ENCODE measurements around the gene TNFRSF4. TPM values are rescaled to one million over a fixed set of nuclear protein-coding genes. Genes with fewer than 3 reads are reported as not detected.

Gene TNFRSF4
- total and polyA plus RNA-seq, 2 of the 13 experiments (the other 11 are each of a cell fraction or from before 2014, with no cell fraction given), result not detected

DNA sequence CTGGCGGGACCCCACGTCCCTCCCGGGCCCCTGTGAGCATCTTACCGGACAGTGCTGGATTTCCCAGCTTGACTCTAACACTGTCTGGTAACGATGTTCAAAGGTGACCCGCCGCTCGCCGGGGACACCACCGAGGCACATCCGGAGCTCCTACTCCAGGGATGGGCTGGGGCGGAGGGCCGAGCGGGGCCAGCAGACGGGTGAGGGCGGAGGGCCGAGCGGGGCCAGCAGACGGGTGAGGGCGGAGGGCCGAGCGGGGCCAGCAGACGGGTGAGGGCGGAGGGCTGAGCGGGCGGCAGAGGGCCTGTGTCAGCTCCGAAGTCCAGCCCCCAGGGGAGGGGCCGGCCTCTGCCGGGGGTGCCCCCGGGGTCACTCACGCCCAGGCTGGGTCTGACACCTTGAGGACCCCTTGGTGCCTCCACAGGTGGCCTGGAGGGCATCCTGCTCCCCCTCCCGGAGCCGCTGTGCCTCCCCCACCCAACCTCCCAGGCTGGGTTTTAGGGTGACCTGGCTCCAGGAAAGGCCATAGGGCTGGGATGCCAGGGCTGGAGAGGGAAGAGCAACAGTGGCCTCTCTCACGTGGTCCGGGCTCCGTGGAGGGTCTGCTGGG is 46.0 kb downstream of the TNFRSF4 start (continued):
- TF ChIP-seq, protein P1, sequence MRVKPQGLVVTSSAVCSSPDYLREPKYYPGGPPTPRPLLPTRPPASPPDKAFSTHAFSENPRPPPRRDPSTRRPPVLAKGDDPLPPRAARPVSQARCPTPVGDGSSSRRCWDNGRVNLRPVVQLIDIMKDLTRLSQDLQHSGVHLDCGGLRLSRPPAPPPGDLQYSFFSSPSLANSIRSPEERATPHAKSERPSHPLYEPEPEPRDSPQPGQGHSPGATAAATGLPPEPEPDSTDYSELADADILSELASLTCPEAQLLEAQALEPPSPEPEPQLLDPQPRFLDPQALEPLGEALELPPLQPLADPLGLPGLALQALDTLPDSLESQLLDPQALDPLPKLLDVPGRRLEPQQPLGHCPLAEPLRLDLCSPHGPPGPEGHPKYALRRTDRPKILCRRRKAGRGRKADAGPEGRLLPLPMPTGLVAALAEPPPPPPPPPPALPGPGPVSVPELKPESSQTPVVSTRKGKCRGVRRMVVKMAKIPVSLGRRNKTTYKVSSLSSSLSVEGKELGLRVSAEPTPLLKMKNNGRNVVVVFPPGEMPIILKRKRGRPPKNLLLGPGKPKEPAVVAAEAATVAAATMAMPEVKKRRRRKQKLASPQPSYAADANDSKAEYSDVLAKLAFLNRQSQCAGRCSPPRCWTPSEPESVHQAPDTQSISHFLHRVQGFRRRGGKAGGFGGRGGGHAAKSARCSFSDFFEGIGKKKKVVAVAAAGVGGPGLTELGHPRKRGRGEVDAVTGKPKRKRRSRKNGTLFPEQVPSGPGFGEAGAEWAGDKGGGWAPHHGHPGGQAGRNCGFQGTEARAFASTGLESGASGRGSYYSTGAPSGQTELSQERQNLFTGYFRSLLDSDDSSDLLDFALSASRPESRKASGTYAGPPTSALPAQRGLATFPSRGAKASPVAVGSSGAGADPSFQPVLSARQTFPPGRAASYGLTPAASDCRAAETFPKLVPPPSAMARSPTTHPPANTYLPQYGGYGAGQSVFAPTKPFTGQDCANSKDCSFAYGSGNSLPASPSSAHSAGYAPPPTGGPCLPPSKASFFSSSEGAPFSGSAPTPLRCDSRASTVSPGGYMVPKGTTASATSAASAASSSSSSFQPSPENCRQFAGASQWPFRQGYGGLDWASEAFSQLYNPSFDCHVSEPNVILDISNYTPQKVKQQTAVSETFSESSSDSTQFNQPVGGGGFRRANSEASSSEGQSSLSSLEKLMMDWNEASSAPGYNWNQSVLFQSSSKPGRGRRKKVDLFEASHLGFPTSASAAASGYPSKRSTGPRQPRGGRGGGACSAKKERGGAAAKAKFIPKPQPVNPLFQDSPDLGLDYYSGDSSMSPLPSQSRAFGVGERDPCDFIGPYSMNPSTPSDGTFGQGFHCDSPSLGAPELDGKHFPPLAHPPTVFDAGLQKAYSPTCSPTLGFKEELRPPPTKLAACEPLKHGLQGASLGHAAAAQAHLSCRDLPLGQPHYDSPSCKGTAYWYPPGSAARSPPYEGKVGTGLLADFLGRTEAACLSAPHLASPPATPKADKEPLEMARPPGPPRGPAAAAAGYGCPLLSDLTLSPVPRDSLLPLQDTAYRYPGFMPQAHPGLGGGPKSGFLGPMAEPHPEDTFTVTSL (CRISPR knock-in tag; IDR thresholded peaks at IDR 0.05; ENCODE audit: borderline replicate concordance), result 0 out of 2 replicates have a peak, but pooled peaks have one; percentile 30
- TF ChIP-seq MYC (CRISPR knock-in tag; IDR thresholded peaks at IDR 0.05; ENCODE audit: borderline replicate concordance), result peak; percentile 9; the same call in 1 of the 2 replicates
- TF ChIP-seq SAP130 (CRISPR knock-in tag; IDR thresholded peaks at IDR 0.05; ENCODE audit: low read depth), result 0 out of 2 replicates have a peak, but pooled peaks have one; percentile 21
- 0 out of 2 replicates have a peak, but pooled peaks have one; percentile 22 for TF ChIP-seq ZIK1 (CRISPR knock-in tag; IDR thresholded peaks at IDR 0.05; ENCODE audit: borderline replicate concordance, low read depth)
- 0 out of 2 replicates have a peak, but pooled peaks have one; percentile 4 for TF ChIP-seq ZNF501 (CRISPR knock-in tag; IDR thresholded peaks at IDR 0.05)
- TF ChIP-seq ZNF543 (CRISPR knock-in tag; IDR thresholded peaks at IDR 0.05), result peak; percentile 75; the same call in 1 of the 2 replicates
- 0 out of 2 replicates have a peak, but pooled peaks have one; percentile 9 for TF ChIP-seq AKAP8 (CRISPR knock-in tag; IDR thresholded peaks at IDR 0.05)
- 0 out of 2 replicates have a peak, but pooled peaks have one; percentile 16 for TF ChIP-seq KLF15 (CRISPR knock-in tag; IDR thresholded peaks at IDR 0.05; ENCODE audit: borderline replicate concordance)
- TF ChIP-seq MED1 (CRISPR knock-in tag; IDR thresholded peaks at IDR 0.05), result peak; percentile 22; the same call in 1 of the 2 replicates
- no peak for TF ChIP-seq MIER2 (CRISPR knock-in tag; IDR thresholded peaks at IDR 0.05)
- TF ChIP-seq, protein P2, sequence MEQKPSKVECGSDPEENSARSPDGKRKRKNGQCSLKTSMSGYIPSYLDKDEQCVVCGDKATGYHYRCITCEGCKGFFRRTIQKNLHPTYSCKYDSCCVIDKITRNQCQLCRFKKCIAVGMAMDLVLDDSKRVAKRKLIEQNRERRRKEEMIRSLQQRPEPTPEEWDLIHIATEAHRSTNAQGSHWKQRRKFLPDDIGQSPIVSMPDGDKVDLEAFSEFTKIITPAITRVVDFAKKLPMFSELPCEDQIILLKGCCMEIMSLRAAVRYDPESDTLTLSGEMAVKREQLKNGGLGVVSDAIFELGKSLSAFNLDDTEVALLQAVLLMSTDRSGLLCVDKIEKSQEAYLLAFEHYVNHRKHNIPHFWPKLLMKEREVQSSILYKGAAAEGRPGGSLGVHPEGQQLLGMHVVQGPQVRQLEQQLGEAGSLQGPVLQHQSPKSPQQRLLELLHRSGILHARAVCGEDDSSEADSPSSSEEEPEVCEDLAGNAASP (CRISPR knock-in tag; IDR thresholded peaks at IDR 0.05; ENCODE audit: borderline replicate concordance), result no peak
- TF ChIP-seq, protein P3, sequence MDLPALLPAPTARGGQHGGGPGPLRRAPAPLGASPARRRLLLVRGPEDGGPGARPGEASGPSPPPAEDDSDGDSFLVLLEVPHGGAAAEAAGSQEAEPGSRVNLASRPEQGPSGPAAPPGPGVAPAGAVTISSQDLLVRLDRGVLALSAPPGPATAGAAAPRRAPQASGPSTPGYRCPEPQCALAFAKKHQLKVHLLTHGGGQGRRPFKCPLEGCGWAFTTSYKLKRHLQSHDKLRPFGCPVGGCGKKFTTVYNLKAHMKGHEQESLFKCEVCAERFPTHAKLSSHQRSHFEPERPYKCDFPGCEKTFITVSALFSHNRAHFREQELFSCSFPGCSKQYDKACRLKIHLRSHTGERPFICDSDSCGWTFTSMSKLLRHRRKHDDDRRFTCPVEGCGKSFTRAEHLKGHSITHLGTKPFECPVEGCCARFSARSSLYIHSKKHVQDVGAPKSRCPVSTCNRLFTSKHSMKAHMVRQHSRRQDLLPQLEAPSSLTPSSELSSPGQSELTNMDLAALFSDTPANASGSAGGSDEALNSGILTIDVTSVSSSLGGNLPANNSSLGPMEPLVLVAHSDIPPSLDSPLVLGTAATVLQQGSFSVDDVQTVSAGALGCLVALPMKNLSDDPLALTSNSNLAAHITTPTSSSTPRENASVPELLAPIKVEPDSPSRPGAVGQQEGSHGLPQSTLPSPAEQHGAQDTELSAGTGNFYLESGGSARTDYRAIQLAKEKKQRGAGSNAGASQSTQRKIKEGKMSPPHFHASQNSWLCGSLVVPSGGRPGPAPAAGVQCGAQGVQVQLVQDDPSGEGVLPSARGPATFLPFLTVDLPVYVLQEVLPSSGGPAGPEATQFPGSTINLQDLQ (CRISPR knock-in tag; IDR thresholded peaks at IDR 0.05), result no peak
- TF ChIP-seq, protein P4, sequence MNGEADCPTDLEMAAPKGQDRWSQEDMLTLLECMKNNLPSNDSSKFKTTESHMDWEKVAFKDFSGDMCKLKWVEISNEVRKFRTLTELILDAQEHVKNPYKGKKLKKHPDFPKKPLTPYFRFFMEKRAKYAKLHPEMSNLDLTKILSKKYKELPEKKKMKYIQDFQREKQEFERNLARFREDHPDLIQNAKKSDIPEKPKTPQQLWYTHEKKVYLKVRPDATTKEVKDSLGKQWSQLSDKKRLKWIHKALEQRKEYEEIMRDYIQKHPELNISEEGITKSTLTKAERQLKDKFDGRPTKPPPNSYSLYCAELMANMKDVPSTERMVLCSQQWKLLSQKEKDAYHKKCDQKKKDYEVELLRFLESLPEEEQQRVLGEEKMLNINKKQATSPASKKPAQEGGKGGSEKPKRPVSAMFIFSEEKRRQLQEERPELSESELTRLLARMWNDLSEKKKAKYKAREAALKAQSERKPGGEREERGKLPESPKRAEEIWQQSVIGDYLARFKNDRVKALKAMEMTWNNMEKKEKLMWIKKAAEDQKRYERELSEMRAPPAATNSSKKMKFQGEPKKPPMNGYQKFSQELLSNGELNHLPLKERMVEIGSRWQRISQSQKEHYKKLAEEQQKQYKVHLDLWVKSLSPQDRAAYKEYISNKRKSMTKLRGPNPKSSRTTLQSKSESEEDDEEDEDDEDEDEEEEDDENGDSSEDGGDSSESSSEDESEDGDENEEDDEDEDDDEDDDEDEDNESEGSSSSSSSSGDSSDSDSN (CRISPR knock-in tag; IDR thresholded peaks at IDR 0.05), result peak; percentile 59
- peak; percentile 54 for TF ChIP-seq RARA (CRISPR knock-in tag; IDR thresholded peaks at IDR 0.05)
- no peak for TF ChIP-seq ZNF720 (CRISPR knock-in tag; IDR thresholded peaks at IDR 0.05)
- TF ChIP-seq ZNF235 (CRISPR knock-in tag; IDR thresholded peaks at IDR 0.05; ENCODE audit: borderline replicate concordance), result no peak
- TF ChIP-seq GABPB1 (CRISPR knock-in tag; IDR thresholded peaks at IDR 0.05), result peak; percentile 57; the same call in 1 of the 2 replicates
